ENCODE measurements around the gene CCDC12.
"Not testable (repeated sequence)": the region's sequence is repeated elsewhere in the genome, so short reads cannot be mapped to it uniquely, and the experiment has no call there.

Gene CCDC12

DNA sequence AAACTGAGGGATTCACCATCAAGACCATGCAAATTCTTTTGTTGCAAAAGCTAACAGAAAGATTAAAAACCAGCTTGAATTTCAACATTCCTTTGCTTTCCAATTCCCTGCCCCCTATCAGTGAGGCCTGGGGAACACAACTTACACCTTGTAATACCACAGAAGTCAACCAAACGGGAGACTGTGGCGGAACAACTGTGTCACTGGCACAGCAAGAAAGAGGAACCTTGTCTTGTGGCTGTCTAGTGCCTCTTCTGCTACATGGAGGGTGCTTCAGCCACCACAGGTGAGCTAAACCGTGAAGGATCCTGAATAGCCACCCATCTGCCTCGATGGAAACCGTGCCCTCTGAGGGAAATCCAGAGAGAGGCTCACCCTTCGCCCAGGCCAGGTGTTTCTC lies 11.4 kb downstream of the CCDC12 start:
- Histone ChIP-seq H3K4me3 (ENCODE audit: low read length) (no peak overlapping the region), H3K9me3 (ENCODE audit: control insufficient read depth, low read length) (no peaks in the 10 kb centered on the region), H3K4me1 (ENCODE audit: control insufficient read depth, insufficient read depth, low read length) (peaks cover 48% of the 10 kb centered on the region), H3K36me3 (ENCODE audit: control insufficient read depth, insufficient read depth, low read length) (no peaks in the 10 kb centered on the region), H3K27me3 (ENCODE audit: control insufficient read depth, insufficient read depth, low read length) (no peaks in the 10 kb centered on the region), H3K9ac (ENCODE audit: low read length) (no peak overlapping the region)

DNA sequence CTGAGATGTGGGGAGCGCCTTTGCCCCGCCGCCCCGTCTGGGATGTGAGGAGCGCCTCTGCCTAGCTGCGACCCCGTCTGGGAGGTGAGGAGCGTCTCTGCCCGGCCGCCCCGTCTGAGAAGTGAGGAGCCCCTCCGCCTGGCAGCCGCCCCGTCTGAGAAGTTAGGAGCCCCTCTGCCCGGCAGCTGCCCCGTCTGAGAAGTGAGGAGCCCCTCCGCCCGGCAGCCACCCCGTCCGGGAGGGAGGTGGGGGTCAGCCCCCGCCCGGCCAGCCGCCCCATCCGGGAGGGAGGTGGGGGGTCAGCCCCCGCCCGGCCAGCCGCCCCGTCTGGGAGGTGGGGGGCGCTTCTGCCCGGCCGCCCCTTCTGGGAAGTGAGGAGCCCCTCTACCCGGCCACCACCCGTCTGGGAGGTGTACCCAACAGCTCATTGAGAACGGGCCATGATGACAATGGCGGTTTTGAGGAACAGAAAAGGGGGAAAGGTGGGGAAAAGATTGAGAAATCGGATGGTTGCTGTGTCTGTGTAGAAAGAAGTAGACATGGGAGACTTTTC lies 12.4 kb downstream of the CCDC12 start:
- not testable (repeated sequence) for H3K36me3 ChIP-seq (ENCODE audit: control insufficient read depth, insufficient read depth, low read length); H3K27me3 ChIP-seq (ENCODE audit: control insufficient read depth, insufficient read depth, low read length); H3K4me3 ChIP-seq (ENCODE audit: low read length); H3K9ac ChIP-seq (ENCODE audit: low read length); H3K9me3 ChIP-seq (ENCODE audit: control insufficient read depth, low read length)
- H3K4me1 ChIP-seq (ENCODE audit: control insufficient read depth, insufficient read depth, low read length) = peaks cover 58% of the 10 kb centered on the region

DNA sequence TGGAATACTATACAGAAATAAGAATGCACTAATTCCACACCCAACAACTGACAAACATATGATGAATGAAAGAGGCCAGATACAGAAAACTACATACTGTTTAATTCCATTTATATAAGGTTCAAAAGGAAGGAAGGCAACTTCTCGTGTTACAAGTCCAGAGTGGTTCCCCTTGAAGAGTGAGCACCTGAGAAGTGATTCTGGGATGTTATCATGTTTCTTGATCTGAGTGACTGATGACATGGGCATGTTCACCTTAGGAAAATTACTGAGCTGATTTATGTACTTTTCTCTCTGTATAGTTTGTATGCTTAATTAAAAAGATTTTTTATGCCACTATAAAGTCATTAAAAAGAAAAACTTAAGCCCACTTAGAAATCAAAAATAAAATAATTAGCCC lies 13.6 kb downstream of the CCDC12 start:
- Histone ChIP-seq H3K9ac (ENCODE audit: low read length) (no peak overlapping the region), H3K9me3 (ENCODE audit: control insufficient read depth, low read length) (no peaks in the 10 kb centered on the region), H3K36me3 (ENCODE audit: control insufficient read depth, insufficient read depth, low read length) (no peaks in the 10 kb centered on the region), H3K4me3 (ENCODE audit: low read length) (no peak overlapping the region), H3K4me1 (ENCODE audit: control insufficient read depth, insufficient read depth, low read length) (peaks cover 56% of the 10 kb centered on the region), H3K27me3 (ENCODE audit: control insufficient read depth, insufficient read depth, low read length) (no peaks in the 10 kb centered on the region)

DNA sequence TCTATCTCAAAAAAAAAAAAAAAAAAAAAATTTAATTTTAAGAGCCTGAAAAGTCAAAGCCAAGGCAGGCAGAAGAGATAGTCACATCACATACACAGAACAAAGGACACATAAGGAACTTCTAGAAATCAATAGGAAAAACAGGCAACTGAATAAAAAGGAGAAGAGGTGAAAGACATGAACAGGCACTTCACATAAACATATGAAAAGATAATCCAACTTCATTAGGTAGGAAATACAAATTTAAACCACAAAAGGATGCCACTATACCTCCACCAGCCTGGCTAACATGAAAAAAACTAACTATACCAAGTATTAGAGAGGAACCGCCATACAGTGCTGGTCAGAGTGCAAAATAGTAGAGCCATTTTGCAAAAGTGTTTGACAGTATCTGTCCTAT lies 14.1 kb downstream of the CCDC12 start:
- no peak overlapping the region for H3K4me3 ChIP-seq (ENCODE audit: low read length)
- no peaks in the 10 kb centered on the region for H3K9me3 ChIP-seq (ENCODE audit: control insufficient read depth, low read length)
- H3K4me1 ChIP-seq (ENCODE audit: control insufficient read depth, insufficient read depth, low read length) = peaks cover 55% of the 10 kb centered on the region
- H3K27me3 ChIP-seq (ENCODE audit: control insufficient read depth, insufficient read depth, low read length) = no peaks in the 10 kb centered on the region
- H3K9ac ChIP-seq (ENCODE audit: low read length) = no peak overlapping the region
- no peaks in the 10 kb centered on the region for H3K36me3 ChIP-seq (ENCODE audit: control insufficient read depth, insufficient read depth, low read length)

DNA sequence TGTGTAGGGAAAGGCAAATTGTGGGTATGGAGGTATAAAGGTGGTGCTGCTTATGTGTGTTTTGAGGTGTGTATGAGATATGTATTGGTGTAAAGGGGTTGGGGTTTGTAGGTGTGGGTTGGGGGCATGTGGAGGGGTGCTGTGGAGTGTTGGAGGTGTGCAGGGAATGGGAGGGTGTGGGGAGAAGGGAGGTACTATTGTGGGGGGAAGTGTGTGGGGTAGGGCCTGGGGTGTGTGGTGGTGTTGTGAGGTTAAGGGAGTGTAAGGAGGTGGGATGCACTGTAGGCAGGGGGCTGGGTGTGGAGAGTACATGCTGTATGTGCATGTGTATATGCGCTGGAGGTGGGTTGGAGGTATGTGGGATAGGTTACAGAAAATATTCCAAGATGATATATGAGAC lies 15.7 kb downstream of the CCDC12 start:
- no peaks in the 10 kb centered on the region for H3K9me3 ChIP-seq (ENCODE audit: control insufficient read depth, low read length)
- H3K9ac ChIP-seq (ENCODE audit: low read length) = no peak overlapping the region
- H3K36me3 ChIP-seq (ENCODE audit: control insufficient read depth, insufficient read depth, low read length) = no peaks in the 10 kb centered on the region
- no peak overlapping the region for H3K4me3 ChIP-seq (ENCODE audit: low read length)
- no peaks in the 10 kb centered on the region for H3K27me3 ChIP-seq (ENCODE audit: control insufficient read depth, insufficient read depth, low read length)
- peaks cover 55% of the 10 kb centered on the region for H3K4me1 ChIP-seq (ENCODE audit: control insufficient read depth, insufficient read depth, low read length)

DNA sequence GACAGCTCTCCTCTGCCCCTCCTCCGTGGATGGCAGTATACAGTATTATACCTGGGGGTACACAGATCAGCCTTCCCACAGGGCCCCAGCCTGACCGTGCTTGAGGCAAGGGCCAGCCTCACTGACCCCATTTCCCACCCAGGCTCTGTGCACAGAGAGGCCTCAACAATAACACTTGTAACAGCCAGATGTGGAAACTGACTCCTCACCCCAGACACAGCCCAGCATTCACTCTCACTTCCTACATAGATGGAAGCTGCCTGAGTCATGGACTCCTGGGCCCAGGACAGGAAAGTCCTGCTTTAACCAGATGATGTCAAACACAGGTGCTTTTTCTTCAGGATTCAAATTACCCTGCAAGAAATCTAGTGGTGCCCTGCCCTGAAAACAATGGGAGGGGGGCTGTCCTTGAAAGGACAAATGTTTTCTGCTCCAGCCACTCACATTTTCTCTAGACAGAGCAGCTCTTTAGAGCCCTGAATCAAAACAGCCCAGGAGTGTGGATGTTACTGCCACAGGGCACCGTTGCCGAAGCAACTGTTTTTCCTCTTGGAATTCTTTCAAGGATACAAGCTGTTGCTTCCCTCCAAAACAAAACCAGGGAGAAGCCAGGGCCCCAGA lies 16.4 kb downstream of the CCDC12 start:
- Histone ChIP-seq H3K36me3 (ENCODE audit: control insufficient read depth, insufficient read depth, low read length) (no peaks in the 10 kb centered on the region), H3K9me3 (ENCODE audit: control insufficient read depth, low read length) (no peaks in the 10 kb centered on the region), H3K9ac (ENCODE audit: low read length) (no peak overlapping the region), H3K4me3 (ENCODE audit: low read length) (no peak overlapping the region), H3K27me3 (ENCODE audit: control insufficient read depth, insufficient read depth, low read length) (no peaks in the 10 kb centered on the region), H3K4me1 (ENCODE audit: control insufficient read depth, insufficient read depth, low read length) (peaks cover 61% of the 10 kb centered on the region)

DNA sequence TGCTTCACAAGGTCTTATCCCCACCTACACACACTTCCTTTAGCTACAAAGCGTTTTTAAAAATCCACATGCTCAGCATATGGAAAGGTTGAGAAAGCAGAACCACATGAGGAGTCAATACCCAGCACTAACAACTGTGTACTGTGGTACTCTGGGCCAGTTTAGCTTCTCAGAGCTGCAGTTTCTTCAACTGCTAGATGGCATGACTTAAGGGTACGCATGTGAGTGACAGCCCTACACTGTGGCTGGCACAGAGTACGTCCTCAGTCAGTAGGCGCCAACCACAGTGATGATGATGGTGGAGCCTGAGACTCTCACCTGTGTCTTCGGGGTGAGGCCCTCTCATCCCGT lies 17.4 kb downstream of the CCDC12 start:
- Histone ChIP-seq H3K4me1 (ENCODE audit: control insufficient read depth, insufficient read depth, low read length) (peaks cover 65% of the 10 kb centered on the region), H3K27me3 (ENCODE audit: control insufficient read depth, insufficient read depth, low read length) (no peaks in the 10 kb centered on the region), H3K4me3 (ENCODE audit: low read length) (no peak overlapping the region), H3K36me3 (ENCODE audit: control insufficient read depth, insufficient read depth, low read length) (no peaks in the 10 kb centered on the region), H3K9ac (ENCODE audit: low read length) (no peak overlapping the region), H3K9me3 (ENCODE audit: control insufficient read depth, low read length) (no peaks in the 10 kb centered on the region)

DNA sequence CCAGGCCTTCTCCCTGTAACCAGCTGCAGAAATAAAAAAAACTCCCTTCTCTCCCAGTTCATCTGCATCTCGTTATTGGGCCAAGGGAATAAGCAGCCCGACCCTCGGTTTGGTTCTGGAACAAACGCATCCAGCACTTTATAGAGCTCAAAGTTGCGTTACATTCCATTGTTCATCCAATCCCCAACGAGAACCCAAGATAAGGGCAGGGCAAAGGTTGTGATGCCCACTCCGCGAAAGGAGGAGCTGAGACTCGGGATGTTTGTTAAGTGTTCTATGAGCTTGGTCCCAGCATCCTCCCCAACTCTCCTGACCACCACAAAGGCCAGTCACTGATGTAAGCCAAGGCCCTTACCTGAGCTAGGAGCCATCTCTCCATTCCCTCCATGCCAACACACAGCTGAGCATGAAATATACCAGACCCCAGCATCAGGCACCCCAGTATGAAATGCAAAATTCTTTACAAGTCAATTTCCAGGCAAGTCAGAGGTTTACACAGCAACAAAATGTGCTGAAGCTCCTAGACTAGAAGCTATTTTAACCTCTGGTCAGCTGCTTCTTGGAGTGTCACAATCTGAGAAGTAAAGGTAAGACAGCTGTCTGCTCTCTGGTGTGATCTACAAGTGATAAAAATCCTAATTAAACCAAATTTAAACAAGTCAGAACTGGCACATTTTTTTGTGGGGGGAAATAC lies 17.9 kb downstream of the CCDC12 start:
- Histone ChIP-seq H3K27me3 (ENCODE audit: control insufficient read depth, insufficient read depth, low read length) (no peaks in the 10 kb centered on the region), H3K9ac (ENCODE audit: low read length) (no peak overlapping the region), H3K4me3 (ENCODE audit: low read length) (no peak overlapping the region)

DNA sequence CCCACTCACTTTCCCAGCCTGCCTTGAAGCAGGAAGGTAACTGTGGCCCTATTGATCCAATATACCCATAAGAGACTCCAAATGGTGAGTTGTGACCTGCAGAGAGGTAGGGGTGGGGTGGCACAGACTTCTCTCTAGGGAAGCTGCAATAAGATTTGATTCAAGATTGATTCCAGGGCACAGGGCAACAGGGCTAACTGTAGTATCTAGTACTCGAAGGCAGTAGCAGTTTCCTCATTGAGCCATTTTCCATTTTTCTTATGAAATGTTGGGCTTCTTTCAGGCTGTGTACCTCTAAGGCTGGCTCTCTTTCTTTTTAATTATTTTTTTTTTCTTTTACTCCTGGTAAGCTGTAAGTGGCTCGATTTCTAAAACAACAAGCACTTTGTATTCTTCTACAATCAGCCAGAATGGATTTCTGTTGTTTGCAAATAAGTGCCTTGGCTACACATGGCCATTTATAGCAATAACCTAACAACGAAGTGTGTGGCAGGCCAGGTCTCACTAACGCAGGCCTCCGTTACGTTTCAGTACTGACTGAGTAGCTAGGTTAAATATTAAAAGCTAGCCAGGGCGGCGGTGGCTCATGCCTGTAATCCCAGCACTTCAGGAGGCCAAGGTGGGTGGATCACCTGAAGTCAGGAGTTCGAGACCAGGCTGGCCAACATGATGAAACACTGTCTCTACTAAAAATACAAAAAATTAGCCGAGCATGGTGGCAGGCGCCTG lies 19.3 kb downstream of the CCDC12 start:
- Histone ChIP-seq H3K9ac (ENCODE audit: low read length) (no peak overlapping the region), H3K9me3 (ENCODE audit: control insufficient read depth, low read length) (no peaks in the 10 kb centered on the region), H3K36me3 (ENCODE audit: control insufficient read depth, insufficient read depth, low read length) (no peaks in the 10 kb centered on the region), H3K27me3 (ENCODE audit: control insufficient read depth, insufficient read depth, low read length) (no peaks in the 10 kb centered on the region), H3K4me3 (ENCODE audit: low read length) (no peak overlapping the region), H3K4me1 (ENCODE audit: control insufficient read depth, insufficient read depth, low read length) (peaks cover 74% of the 10 kb centered on the region)

More for the DNA sequence above, 17.9 kb downstream of the CCDC12 start:
- no peaks in the 10 kb centered on the region for H3K36me3 ChIP-seq (ENCODE audit: control insufficient read depth, insufficient read depth, low read length)
- peaks cover 70% of the 10 kb centered on the region for H3K4me1 ChIP-seq (ENCODE audit: control insufficient read depth, insufficient read depth, low read length)
- H3K9me3 ChIP-seq (ENCODE audit: control insufficient read depth, low read length) = no peaks in the 10 kb centered on the region

DNA sequence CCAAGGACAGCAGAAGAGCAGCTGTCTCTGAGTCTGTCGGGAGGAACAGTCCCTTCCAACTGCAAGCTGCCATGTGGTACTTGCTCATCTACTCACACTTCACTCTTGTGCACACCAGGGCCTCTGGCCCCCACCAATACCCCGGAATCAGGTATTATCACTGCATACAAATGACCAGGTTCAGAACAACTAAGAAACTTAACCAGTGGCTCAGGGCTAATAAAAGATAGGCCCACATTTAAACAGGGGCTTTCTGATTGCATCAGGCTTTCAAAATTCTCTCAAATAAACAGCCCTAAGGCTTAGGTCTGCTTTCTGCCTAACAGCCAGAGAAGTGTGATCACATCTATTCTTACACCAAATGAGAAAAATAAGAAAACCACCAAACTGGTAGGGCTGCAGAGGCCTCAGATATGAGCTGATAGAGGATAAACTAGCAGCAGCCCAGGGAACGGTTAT lies 20.7 kb downstream of the CCDC12 start:
- no peak overlapping the region for H3K4me3 ChIP-seq (ENCODE audit: low read length)
- no peaks in the 10 kb centered on the region for H3K27me3 ChIP-seq (ENCODE audit: control insufficient read depth, insufficient read depth, low read length)
- H3K9ac ChIP-seq (ENCODE audit: low read length) = peak overlapping the region; percentile 33
- H3K36me3 ChIP-seq (ENCODE audit: control insufficient read depth, insufficient read depth, low read length) = no peaks in the 10 kb centered on the region
- H3K4me1 ChIP-seq (ENCODE audit: control insufficient read depth, insufficient read depth, low read length) = peaks cover 67% of the 10 kb centered on the region
- no peaks in the 10 kb centered on the region for H3K9me3 ChIP-seq (ENCODE audit: control insufficient read depth, low read length)

DNA sequence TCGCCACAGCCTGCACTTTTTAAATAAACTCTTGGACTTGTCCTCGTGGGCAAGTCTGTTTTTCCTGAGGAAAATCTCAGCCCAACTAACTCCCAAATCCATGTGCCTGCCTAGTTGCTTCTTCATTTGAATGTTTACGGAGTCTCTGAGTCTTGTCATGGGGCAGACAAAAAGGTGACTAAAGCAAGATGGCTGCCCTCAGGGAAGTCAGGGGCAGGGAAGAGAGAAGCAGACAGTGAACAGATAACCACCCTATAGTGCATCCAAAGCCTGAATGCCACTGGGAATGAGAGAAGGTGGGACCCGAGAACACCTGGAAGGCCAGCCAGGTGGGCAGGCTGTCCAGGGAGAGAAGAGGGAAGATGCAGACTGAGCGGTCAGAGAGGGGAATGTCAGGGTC lies 21.4 kb downstream of the CCDC12 start:
- no peaks in the 10 kb centered on the region for H3K27me3 ChIP-seq (ENCODE audit: control insufficient read depth, insufficient read depth, low read length)
- H3K36me3 ChIP-seq (ENCODE audit: control insufficient read depth, insufficient read depth, low read length) = no peaks in the 10 kb centered on the region
- peaks cover 64% of the 10 kb centered on the region for H3K4me1 ChIP-seq (ENCODE audit: control insufficient read depth, insufficient read depth, low read length)
- H3K9ac ChIP-seq (ENCODE audit: low read length) = no peak overlapping the region
- no peaks in the 10 kb centered on the region for H3K9me3 ChIP-seq (ENCODE audit: control insufficient read depth, low read length)
- H3K4me3 ChIP-seq (ENCODE audit: low read length) = no peak overlapping the region

DNA sequence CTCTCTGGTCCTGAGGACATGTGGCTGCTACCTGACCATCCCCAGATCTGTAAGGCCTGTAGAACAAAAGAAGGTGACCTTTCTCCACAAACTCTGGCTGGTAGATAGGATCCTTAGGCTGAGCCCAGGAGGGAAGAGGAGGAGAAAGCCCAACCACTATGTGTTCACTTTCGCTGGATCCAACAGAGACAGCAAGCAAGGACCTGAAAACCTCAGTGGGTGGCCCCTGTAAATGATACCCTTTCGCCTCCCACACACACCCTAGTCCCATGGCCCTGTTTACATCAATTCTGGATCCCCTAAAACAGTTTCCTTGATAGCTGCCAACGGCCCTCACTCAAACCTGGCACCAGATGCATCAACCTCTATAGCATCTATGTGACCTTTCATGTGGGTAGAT lies 22.4 kb downstream of the CCDC12 start:
- Histone ChIP-seq H3K36me3 (ENCODE audit: control insufficient read depth, insufficient read depth, low read length) (no peaks in the 10 kb centered on the region), H3K9me3 (ENCODE audit: control insufficient read depth, low read length) (no peaks in the 10 kb centered on the region), H3K9ac (ENCODE audit: low read length) (no peak overlapping the region), H3K4me3 (ENCODE audit: low read length) (no peak overlapping the region), H3K27me3 (ENCODE audit: control insufficient read depth, insufficient read depth, low read length) (no peaks in the 10 kb centered on the region), H3K4me1 (ENCODE audit: control insufficient read depth, insufficient read depth, low read length) (peaks cover 64% of the 10 kb centered on the region)

Data from mucosa of stomach (tissue), 1 donor.